Measurements from ENCODE around the gene ZNF773. TPM values are rescaled to one million over a fixed set of nuclear protein-coding genes. Genes with fewer than 3 reads are reported as not detected.

ZNF773 gene
- total RNA-seq, 1 donor from 2014 or later = 26.4 TPM

Small RNA genes within 50 kb of the gene (small RNA-seq; reads per million reads assigned to genes)
- not detected for gene VN1R107P

Other genes starting within 250 kb of the ZNF773 start
- 155 TPM for gene ZNF460, start 219.5 kb upstream of the ZNF773 start, total RNA-seq
- gene ZNF543, start 179.5 kb upstream of the ZNF773 start, total RNA-seq = 40.7 TPM
- gene ZNF304, start 148.7 kb upstream of the ZNF773 start, total RNA-seq = 22.1 TPM
- gene TRAPPC2B, start 136.4 kb upstream of the ZNF773 start, total RNA-seq = 26.2 TPM
- 11.2 TPM for gene ZNF547, start 136.4 kb upstream of the ZNF773 start, total RNA-seq
- 49.1 TPM for gene ZNF548, start 110.1 kb upstream of the ZNF773 start, total RNA-seq
- 31.7 TPM for gene ZNF17, start 88.8 kb upstream of the ZNF773 start, total RNA-seq
- 37.1 TPM for gene ZNF749, start 64.6 kb upstream of the ZNF773 start, total RNA-seq
- gene VN1R1, start 42.8 kb upstream of the ZNF773 start, total RNA-seq = 5.0 TPM
- gene ZNF772, start 22.4 kb upstream of the ZNF773 start, total RNA-seq = 73.9 TPM
- gene ZNF419, start 12.2 kb upstream of the ZNF773 start, total RNA-seq = 32.1 TPM
- gene ZNF549, start 27.4 kb downstream of the ZNF773 start, total RNA-seq = 18.7 TPM
- 12.8 TPM for gene ZNF550, start 59.9 kb downstream of the ZNF773 start, total RNA-seq
- gene ZNF416, start 79.0 kb downstream of the ZNF773 start, total RNA-seq = 15.1 TPM
- 33.7 TPM for gene ZIK1, start 84.2 kb downstream of the ZNF773 start, total RNA-seq
- gene ZNF530, start 99.9 kb downstream of the ZNF773 start, total RNA-seq = 3.6 TPM
- gene ZNF134, start 114.3 kb downstream of the ZNF773 start, total RNA-seq = 41.0 TPM
- gene ZNF211, start 133.2 kb downstream of the ZNF773 start, total RNA-seq = 34.9 TPM
- gene ZSCAN4, start 169.0 kb downstream of the ZNF773 start, total RNA-seq = not detected
- 30.1 TPM for gene ZNF551, start 182.0 kb downstream of the ZNF773 start, total RNA-seq
- gene ZNF154, start 209.3 kb downstream of the ZNF773 start, total RNA-seq = 42.7 TPM
- 36.2 TPM for gene ZNF671, start 227.7 kb downstream of the ZNF773 start, total RNA-seq
- 51.6 TPM for gene ZNF776, start 246.9 kb downstream of the ZNF773 start, total RNA-seq

Measured in occipital lobe (tissue), 2 donors.